ENCODE results near the gene KRT33B. TPM values are rescaled to one million over a fixed set of nuclear protein-coding genes. Genes with fewer than 3 reads are reported as not detected.

The KRT33B gene
- total RNA-seq, 4 donors from 2014 or later: not detected

DNA sequence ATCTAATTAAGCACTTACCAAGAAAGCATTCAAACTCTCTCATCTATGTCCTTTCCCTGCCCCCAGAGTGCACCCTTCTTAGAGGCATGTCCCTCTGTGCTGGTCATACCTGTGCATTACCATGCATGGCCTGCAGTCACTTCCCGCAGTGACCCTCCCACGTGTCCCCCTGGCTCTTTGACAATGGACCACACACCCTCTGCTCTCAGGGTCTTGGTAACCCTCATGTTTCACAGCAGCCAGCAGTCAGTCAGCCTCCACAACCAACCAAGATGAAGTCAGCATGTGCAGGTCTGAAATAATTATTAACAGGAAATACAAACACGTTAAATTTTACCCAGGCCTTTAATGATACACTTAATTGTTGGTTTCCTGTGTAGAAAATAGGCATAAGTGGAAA is 29.1 kb downstream of the KRT33B start:
- no peak overlapping the region for H3K4me3 ChIP-seq
- H3K27ac ChIP-seq: no peak overlapping the region
- DNase-seq: no peak
- H3K9me3 ChIP-seq: no peaks in the 10 kb centered on the region
- TF ChIP-seq POLR2A (IDR thresholded peaks at IDR 0.05): no peak
- TF ChIP-seq, protein P1, sequence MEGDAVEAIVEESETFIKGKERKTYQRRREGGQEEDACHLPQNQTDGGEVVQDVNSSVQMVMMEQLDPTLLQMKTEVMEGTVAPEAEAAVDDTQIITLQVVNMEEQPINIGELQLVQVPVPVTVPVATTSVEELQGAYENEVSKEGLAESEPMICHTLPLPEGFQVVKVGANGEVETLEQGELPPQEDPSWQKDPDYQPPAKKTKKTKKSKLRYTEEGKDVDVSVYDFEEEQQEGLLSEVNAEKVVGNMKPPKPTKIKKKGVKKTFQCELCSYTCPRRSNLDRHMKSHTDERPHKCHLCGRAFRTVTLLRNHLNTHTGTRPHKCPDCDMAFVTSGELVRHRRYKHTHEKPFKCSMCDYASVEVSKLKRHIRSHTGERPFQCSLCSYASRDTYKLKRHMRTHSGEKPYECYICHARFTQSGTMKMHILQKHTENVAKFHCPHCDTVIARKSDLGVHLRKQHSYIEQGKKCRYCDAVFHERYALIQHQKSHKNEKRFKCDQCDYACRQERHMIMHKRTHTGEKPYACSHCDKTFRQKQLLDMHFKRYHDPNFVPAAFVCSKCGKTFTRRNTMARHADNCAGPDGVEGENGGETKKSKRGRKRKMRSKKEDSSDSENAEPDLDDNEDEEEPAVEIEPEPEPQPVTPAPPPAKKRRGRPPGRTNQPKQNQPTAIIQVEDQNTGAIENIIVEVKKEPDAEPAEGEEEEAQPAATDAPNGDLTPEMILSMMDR (IDR thresholded peaks at IDR 0.05): no peak
- H3K36me3 ChIP-seq: no peaks in the 10 kb centered on the region
- H3K4me1 ChIP-seq: no peaks in the 10 kb centered on the region
- no peaks in the 10 kb centered on the region for H3K27me3 ChIP-seq
- intact Hi-C loops (cut with DNase I; ENCODE audit: low total_unique reads): no loop called here

DNA sequence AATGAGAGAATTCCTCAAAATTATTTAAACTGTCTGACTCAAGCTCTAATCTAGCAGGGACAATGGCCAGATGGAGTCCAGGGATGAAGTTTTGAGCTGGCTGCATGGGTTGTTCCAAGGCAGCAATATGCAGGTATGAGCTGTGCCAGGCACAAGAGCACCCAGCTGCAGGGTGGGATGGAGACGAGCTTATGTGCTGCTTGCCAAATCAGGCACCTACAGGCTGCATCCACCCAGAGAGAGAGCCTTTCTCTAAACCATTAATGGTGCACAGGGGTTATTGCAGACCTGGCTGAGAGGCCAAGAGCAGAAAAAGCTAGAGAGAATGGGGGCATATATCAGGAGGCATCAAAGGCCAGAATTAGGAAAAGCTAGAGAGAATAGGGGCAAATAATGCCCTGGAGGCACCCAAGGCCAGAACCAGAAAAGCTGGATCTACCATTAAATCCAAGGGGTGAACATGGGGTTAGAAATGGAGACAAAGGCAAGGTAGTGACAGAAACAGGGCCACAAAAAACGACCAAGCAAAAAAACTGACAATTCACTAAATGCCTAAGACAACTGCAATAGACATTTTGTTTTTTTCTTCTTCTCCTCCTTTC is 29.9 kb downstream of the KRT33B start:
- no peak for DNase-seq
- intact Hi-C loops (cut with DNase I; ENCODE audit: low total_unique reads): no loop called here
- Histone ChIP-seq H3K27ac (no peak overlapping the region), H3K4me3 (no peak overlapping the region), H3K4me1 (no peaks in the 10 kb centered on the region), H3K27me3 (no peaks in the 10 kb centered on the region), H3K36me3 (no peaks in the 10 kb centered on the region), H3K9me3 (no peaks in the 10 kb centered on the region)
- TF ChIP-seq POLR2A (IDR thresholded peaks at IDR 0.05): no peak
- TF ChIP-seq, protein P1 (IDR thresholded peaks at IDR 0.05): no peak

DNA sequence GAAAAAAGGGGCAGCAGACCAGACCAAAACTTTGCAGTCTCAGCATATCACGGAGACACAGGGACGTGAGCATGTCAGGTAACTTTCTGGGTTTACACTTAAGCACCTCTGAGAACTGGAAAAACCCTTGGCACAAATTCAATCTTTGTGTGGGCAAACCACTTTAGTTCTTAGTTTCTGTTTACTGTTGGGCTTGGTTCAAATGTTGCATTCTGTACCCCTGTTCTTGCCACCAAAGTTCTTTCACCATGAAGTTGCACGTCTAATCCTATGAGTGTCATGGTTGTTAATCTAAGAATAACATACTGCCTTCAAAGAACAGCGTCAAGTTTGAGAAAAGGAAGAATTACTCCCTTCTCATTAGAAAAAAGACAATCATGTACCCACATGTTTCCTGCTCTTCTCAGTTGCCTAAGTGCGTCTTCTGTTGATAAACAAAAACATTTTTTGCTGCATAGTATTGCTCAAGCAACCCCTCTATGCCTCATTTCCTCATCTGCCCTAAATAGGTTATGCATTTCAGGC is 30.6 kb downstream of the KRT33B start:
- Histone ChIP-seq H3K36me3 (no peaks in the 10 kb centered on the region), H3K27ac (no peak overlapping the region), H3K4me3 (no peak overlapping the region), H3K9me3 (no peaks in the 10 kb centered on the region), H3K27me3 (no peaks in the 10 kb centered on the region), H3K4me1 (no peaks in the 10 kb centered on the region)
- intact Hi-C loops (cut with DNase I; ENCODE audit: low total_unique reads): no loop called here
- DNase-seq: no peak
- TF ChIP-seq, protein P1 (IDR thresholded peaks at IDR 0.05): no peak
- no peak for TF ChIP-seq POLR2A (IDR thresholded peaks at IDR 0.05)

DNA sequence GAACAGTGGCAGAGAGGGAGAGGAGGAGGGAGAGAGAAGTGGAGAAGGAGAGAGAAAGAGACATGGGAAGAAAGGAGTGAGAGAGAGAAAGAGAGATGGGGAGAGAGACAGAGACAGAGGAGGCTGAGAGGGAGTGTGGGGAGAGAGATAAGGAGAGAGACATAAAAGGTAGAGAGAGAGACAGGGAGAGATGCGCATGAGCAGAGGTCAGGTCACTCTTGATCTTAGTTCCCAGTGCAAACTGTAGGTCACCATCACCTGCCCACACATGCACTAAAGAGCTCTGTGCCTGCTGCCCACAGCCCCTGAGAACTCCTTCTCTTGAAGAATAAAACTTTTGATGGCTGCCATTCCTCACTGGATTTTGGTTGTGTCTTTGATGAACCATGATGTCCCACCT is 33.9 kb downstream of the KRT33B start:
- TF ChIP-seq, protein P1 (IDR thresholded peaks at IDR 0.05): no peak
- TF ChIP-seq POLR2A (IDR thresholded peaks at IDR 0.05): no peak
- Histone ChIP-seq H3K27me3 (no peaks in the 10 kb centered on the region), H3K4me1 (no peaks in the 10 kb centered on the region), H3K9me3 (no peaks in the 10 kb centered on the region), H3K27ac (no peak overlapping the region), H3K4me3 (no peak overlapping the region), H3K36me3 (no peaks in the 10 kb centered on the region)
- DNase-seq: no peak
- intact Hi-C loops (cut with DNase I; ENCODE audit: low total_unique reads): no loop called here

DNA sequence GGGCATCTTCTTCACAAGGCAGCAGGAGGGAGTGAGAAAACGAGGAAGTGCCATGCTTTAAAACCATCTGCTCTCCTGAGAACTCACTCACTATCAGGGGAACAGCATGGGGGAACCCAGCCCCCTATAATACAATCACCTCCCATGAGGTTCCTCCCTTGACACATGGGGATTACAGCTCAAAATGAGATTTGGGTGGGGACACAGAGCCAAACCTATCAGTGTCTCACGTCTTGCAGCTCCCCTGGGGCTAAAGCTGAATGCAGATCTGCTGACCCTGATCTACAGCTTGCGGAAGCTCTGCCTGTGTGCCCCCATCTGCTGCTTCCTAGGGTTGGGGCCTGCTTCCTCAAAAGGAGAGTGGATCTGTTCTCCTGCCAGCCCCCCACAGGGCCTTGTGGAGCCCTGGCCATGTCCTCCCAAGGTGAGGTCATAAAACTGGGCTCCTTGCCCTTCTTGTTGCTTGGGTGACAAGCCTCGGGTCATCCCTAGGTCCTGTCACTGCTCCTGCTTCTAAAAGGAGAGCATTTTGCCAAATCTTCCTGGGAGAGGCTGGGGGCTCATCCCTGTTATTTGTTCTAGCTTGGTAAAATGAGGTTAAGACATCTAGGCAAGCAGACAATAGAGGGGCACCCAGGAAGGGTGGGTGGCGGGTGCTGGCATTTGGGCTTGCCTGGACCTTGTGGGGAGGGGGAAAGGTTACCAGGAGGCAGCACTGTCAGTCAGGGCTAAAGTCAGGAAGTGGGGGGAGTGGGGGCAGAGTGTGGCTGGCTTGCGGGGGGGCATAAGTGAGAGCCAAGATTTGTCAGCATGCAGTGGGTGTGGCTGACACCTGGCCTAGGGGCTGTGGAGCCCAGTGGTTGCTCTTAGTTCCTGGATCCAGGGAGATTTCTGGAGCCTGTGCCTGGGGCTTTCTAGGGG is 35.0 kb downstream of the KRT33B start:
- no peak for DNase-seq
- Histone ChIP-seq H3K27me3 (no peaks in the 10 kb centered on the region), H3K4me1 (no peaks in the 10 kb centered on the region), H3K36me3 (no peaks in the 10 kb centered on the region), H3K9me3 (no peaks in the 10 kb centered on the region), H3K4me3 (no peak overlapping the region), H3K27ac (no peak overlapping the region)
- intact Hi-C loops (cut with DNase I; ENCODE audit: low total_unique reads): no loop called here
- TF ChIP-seq, protein P1 (IDR thresholded peaks at IDR 0.05): no peak
- no peak for TF ChIP-seq POLR2A (IDR thresholded peaks at IDR 0.05)
